Adrenal gland (tissue), 5 donors: ENCODE data around the gene IFITM1.

Experiments used
- CTCF ChIP-seq, 6 experiments: fragments of 450-650 bp in 4 of 6; fragments of 200-600 bp in 2 of 6; sonication (generic) in 1 of 6; IDR thresholded peaks; 1 replicate in 5 of 6; 2 replicates in 1 of 6; pipeline versions ENCODE4 v1.5.1 to v1.8.0; 2016 to 2021; ENCODE audit warnings: antibody characterized with exemption in 6 of 6, mild to moderate bottlenecking in 2 of 6, moderate library complexity in 1 of 6
- POLR2A ChIP-seq, 2 donors: fragments of 450-650 bp; IDR thresholded peaks; one replicate each; pipeline ENCODE4 v1.6.1; 2017; ENCODE audit warnings: antibody characterized with exemption in 2 of 2, mild to moderate bottlenecking in 2 of 2, moderate library complexity in 1 of 2
- donor health status: DM: no; HTN: no; CAD: no.

GRCh38 chr11:334264-334994, 20.6 kb downstream of the IFITM1 start:
- TF ChIP-seq CTCF (IDR thresholded peaks at IDR 0.05): no peak
- TF ChIP-seq POLR2A (IDR thresholded peaks at IDR 0.05): no peak
